HG02642 (cell line): ENCODE measurements around the gene CETP.
A peak's percentile ranks its signal among the peaks of the same experiment; 100 is the strongest.
"Not testable (repeated sequence)": the region's sequence is repeated elsewhere in the genome, so short reads cannot be mapped to it uniquely, and the experiment has no call there.

ENCODE experiments used
- ATAC-seq: cut with Tn5 transposase; IDR thresholded peaks from one replicate; pipeline ENCODE4 v1.9.1; 2021; ENCODE audit warnings: mild to moderate bottlenecking; ENCODE audit not compliant: unreplicated experiment, poor library complexity

Gene CETP

DNA sequence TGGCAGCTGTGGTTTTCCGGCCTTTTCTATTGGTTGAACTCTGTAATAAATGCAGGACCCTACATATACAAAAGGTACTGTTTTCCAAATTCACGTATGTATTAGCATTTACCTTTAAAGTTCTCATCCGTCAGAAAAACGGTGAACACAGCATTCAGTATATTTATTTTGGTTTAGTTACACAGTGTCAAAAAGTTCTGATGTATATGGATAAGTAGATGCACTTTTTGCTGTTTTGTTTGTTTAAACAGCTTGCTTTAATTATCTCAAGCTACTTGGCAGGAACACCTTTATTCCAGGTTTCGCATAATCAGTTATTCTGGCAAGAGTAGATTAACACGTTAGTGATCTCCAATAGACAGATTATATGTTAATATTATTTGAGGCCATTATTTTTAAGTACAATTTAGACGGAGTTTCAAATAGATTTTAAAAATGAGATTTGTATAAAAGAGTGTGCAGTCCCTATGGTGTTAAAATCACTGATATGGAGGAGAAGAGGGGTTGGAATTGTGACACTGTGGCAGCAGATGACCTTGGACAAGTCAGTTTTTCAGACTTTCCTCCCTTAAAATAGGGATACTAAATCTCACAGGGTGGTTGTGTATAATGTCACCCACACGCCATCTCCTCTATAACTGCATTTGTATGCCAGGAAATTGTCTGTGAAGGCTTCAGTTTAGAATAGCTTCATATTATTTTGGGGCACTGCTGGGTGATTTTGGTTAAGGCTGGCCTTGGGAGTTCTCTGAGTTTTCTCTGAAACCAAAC, 27.7 kb upstream of the CETP start:
- no peak for ATAC-seq

DNA sequence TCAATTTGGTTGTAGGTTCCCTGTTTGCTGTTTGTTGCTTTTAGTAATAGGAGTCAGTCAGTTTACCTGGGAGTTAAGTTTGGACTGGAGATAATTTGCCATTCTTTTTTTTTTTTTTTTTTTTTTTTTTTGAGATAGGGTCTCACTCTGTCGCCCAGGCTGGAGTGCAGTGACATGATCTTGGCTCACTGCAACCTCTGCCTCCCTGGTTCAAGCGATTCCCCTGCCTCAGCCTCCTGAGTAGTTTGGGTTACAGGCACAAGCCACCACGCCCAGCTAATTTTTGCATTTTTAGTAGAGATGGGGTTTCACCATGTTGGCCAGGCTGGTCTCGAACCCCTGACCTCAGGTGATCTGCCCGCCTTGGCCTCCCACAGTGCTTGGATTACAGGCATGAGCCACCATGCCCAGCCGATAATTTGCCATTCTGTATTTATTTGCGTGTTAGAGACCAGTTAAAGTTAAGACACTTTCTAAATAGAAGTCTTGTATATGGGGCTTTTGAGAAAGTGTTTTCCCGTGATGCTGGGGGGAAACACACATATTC, 27.1 kb upstream of the CETP start:
- not testable (repeated sequence) for ATAC-seq

DNA sequence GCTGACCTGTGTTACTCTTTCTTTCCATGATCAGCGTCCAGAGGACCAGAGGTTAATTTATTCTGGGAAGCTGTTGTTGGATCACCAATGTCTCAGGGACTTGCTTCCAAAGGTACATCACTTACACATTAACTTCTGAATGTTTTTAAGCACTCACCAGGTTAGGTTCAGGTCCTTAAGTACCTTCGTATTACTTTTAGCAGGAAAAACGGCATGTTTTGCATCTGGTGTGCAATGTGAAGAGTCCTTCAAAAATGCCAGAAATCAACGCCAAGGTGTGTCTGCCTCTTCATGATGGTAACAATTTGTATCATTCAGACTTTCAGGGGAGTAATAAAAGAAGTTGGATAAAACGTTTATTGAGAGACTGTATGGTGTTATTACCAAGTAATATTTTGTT, 26.5 kb upstream of the CETP start:
- no peak for ATAC-seq

DNA sequence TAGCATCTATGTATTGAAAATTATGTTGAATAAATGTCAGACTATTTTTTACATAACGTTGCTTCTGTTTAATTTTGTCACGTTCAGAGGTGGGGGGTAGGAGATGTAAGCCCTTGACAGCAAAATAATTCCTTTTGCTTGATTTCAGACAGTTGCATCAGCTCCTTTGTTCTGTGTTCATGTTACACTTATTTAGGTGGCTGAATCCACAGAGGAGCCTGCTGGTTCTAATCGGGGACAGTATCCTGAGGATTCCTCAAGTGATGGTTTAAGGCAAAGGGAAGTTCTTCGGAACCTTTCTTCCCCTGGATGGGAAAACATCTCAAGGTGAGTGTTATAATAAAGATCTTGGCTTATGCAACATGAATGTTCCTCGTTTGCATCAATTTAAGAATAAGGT, 25.3 kb upstream of the CETP start:
- no peak for ATAC-seq

DNA sequence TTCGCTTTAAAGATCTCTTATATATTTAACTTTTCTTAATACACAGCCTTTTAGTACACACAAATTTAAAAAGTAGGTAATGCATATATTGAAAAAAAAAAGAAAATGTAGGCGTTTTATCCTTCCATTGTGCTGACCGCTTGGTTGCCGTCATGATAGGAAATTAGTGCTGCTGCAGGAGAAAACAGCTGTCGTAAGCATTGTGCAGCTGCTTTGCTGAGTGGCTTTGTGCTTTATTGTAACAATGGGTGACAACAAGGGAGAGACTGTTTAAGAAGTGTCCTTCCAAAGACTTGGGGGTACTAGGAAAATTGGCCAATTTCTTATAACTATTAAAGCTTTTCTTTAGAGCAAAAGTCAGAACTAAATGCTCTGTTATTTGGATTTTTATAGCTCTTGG, 24.8 kb upstream of the CETP start:
- ATAC-seq: no peak

DNA sequence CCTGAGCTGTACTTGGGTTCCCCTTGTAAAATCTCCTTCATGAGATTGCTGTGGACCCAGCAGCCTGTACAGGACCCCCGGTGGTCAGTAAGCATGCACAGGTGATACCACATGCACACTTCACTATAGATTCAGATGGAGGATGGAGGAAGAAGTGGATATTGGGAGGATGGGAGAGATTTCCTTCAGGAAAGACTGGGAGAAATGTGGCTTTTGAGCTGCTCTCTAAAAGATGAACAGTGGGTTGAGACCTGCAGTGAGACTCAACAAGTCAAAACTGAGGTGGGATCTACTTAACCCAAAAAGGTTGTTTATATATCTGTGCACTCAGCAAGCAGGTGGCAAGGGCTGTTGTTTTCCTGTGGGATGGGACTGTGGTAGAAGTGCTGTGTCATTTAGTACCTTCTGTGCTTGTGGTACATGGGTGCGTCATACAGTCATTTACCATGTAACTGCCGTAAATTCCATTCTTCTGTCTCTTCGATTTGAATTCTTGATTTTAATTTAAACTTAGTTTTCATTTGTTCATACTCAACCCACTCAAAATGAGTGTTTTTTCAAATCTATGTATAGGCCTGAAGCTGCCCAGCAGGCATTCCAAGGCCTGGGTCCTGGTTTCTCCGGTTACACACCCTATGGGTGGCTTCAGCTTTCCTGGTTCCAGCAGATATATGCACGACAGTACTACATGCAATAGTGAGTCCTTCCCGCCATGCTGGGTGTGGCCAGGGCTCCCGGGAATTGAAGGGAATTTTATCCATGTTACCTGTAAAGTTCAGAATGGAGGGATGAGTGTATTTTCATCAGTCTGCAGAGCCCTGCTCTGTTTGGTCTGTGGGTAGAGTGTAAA, 22.9 kb upstream of the CETP start:
- ATAC-seq: no peak

DNA sequence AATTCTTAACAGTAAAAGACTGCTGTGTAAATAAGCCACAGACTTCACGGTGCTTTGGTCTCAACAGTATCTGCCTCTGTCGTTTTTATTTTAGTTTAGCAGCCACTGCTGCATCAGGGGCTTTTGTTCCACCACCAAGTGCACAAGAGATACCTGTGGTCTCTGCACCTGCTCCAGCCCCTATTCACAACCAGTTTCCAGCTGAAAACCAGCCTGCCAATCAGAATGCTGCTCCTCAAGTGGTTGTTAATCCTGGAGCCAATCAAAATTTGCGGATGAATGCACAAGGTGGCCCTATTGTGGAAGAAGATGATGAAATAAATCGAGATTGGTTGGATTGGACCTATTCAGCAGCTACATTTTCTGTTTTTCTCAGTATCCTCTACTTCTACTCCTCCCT, 21.9 kb upstream of the CETP start:
- ATAC-seq: no peak

DNA sequence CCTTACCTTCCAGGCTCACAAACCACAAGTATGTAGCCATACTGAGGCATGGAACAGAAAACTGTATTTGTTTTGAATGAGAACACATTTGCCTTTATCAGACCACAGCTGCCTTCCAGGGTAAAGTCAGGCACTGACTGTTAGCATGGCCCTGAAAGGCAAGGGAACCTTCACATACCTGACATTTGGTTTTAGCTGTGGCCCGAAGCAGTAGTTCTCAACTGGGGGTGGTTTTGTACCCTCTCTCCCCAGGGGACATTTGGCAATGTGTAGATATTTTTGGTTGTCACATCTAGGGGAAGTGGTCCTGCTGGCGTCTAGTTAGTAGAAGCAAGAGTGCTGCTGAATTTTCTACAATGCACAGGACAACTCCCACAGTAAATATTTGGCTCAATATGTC, 20.7 kb upstream of the CETP start:
- ATAC-seq: no peak

DNA sequence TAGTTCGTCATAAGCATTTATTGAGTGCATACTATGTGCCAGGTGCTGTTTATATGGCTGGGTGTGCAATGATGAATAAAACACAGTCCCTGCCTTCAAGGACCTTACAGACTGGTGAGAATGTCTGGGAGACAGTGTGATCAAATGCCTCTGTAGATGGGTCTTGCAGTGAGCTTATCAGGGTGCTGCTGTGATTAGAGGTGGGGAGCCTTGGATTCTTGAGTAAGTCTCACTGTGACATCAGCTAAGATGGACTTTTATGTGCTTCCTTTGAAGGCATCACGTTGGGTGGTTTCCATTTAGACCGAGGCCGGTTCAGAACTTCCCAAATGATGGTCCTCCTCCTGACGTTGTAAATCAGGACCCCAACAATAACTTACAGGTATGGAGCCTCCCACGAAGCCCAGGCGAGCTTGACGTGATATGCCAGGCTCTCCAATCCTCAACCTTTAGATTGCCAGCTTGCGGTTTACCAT, 19.9 kb upstream of the CETP start:
- ATAC-seq: no peak

DNA sequence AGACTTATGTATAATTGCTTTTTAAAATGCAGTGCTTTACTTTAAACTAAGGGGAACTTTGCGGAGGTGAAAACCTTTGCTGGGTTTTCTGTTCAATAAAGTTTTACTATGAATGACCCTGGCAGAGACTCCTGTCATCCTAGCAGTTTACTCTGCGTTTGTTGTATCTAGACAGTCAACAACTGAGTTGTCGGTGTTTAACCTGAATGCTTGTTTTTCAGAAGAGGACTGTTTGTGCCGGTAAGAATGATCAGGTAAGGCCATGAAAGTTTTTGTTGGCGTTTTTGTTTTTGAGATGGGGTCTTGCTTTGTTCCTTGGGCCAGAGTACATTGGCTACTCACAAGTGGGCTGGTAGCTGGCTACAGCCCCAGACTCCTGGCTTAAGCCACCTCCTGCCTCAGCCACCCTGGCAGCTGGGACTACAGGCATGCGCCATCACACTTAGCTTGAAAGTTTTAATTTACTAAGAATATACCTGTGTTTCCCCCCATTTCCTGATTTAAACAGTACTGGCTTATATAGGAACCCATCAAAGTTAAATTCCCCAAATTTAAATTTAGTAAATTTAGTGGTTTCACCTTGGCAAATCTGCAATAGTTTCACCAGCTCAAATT, 17.9 kb upstream of the CETP start:
- no peak for ATAC-seq

DNA sequence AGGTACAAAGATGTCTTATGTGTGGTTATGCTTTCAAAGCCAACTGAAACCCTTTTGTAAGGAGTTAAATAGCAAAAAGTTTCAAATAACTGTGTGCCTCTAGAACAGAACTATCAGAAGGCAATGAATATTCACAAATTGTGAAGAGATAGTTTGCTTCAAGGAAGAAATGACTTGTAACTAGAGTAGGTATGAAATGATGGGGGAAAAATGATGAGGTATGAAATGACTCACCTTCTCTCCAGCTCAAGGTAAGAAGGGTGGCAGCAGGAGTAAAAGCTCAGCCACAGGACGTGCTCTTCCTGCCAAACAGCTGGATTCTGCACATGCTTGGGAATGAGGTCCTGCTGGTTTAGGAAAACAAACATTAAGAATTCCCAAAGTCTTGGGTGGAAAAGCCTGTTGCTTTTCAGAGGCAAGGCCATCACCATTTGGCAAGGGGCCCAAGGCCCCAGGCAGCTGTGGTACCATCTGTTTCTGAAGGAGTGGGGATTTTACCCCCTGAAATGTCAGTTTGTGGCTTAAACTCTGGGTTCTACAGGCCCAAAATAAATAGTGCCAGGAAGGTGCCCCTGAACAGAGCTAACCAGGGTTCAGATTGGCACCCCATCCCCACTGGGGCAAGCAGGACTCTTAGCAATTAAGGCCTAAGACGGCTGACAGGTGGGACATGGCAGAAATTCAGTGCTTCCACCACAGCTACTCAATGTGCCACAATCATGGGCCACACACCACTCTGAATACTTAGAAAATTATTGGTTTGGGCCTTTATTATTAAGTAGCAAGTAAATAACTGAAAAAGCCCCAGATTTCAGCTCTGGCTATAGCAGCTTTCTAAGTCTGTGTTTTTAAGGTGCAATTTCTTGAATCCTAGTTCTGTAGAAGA, 16.6 kb upstream of the CETP start:
- ATAC-seq: peak; percentile 39

DNA sequence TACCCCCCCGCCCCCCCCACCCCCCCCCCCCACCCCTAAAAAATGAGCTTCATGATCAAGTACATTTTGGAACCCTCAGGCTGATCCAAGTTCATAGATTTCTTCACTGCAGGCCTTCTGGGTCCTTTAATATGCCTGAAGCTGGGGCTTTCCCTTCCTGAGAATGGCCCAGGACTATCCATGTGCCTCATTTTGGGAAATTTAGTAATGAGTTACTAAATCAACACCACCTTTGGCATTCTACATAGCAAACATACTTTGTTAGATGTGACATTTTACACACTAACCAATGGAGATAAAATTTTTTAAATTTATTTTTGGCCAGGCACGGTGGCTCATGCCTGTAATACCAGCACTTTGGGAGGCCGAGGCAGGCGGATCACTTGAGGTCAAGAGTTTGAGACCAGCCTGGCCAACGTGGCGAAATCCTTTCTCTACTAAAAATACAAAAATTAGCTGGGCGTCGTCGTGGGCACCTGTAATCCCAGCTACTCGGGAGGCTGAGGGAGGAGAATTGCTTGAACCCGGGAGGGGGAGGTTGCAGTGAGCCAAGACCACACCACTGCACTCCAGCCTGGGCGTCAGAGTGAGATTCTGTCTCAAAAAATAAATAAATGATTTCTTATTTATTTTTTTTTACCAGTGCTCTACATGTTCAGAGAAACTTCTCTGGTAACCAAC, 15.8 kb upstream of the CETP start:
- no peak for ATAC-seq

DNA sequence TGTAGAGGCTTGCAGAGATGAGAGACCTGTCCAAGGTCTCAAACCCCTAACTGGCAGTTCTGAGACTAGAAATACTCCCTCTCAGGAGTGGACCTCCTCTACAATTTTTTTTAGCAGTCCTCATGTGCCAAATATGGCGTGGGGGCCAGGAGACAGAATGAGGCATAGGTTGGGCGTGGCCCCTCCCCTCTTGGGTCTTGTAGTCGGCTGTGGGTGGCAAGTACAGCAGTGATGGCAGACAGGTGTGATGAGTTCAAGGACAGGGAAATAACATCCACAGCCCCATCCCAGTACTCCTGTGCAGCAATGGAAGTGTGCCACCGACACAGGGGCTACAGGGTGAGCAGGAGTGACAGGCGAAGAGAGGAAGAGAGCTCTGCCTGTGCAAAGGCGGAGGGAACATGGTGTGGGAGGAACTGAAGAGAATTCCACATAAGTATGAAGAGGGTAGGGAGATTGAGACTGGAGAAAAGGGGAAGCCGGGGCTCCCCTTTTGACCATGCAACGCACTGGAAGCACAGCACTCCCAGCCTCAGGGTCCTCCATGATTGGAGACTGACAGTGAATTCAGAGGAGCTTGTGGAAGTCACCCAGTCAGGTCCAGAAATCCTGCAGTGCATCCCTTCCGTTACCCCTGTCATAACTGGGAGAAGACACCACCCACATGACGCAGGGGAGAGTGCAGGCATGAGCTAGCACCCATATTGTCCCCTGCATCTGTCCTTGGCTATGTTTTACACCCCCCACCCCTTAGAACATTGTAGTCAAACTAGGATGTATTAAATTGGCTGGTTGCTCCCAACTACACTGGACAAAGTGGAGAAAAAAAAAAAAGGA, 14.8 kb upstream of the CETP start:
- ATAC-seq: no peak

DNA sequence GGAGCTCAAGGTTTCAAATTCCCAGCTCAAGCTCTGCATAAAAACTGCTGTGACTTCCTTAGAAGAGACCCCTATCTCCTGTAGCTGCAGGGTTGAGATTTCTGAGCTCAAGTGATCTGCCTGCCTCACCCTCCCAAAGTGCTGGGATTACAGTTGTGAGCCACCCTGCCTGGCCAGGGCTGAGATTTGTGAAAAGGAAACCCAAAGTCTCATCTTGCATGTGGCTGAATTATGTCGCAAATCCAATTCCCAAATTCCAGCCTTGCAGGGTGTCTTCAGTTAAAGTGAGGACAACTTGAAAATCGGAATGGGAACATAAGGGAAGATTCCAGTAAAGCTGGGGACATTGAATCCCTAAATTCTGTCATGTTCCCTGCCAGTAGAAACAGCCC, 14.2 kb upstream of the CETP start:
- no peak for ATAC-seq

DNA sequence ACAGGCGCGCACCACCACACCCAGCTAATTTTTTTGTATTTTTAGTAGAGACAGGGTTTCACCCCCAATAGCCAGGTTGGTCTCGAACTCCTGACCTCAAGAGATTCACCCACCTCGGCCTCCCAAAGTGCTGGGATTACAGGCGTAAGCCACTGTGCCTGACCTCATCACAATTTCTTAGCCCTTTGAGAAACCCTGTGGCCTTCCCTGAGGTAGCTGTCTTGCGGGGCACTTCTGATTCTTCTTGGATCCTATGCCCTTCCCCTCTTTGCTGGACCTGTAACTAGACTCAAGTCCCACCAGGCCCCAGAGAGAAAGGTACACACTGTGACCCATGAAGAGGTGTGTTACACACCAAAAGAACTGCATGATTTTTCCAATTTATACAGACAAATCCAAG, 13.5 kb upstream of the CETP start:
- no peak for ATAC-seq

DNA sequence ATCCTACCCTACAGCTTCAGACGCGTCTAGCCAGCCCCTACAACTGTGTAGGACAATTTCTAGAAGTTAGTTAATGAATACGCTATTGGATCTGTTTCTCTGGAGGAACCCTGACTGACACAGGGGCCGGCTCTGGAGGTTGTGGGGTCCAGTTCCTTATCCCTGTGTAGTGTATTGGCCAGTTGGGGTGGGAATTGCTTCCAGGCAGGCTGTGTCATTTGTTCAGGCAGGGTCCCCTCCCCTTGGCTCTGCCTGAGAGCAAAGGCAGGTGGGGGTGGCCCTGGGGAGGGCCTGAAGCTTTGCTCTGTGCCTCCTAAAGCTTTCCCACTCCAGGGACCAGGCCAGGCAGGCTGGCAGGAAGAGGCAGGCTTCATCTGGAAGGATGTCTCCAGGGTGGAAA, 11.7 kb upstream of the CETP start:
- ATAC-seq: no peak

DNA sequence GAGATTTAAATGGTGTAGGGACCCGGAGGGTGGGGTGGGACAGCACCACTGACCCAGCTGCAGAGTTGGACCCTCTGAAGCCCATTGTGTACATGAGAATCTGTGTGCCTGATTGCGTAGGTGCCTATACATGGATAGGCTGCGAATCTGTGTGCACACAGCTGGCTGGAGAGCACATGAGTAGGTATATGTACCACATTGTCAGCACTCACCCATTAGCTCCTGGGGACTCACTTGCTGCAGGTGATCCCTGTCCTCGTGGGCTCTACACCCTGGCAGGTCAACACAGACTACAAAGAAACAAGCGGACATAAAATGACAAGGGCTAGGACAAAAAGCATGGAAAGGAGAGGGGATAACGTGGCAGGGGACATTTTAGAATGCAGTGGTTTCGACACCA, 11.3 kb upstream of the CETP start:
- no peak for ATAC-seq

DNA sequence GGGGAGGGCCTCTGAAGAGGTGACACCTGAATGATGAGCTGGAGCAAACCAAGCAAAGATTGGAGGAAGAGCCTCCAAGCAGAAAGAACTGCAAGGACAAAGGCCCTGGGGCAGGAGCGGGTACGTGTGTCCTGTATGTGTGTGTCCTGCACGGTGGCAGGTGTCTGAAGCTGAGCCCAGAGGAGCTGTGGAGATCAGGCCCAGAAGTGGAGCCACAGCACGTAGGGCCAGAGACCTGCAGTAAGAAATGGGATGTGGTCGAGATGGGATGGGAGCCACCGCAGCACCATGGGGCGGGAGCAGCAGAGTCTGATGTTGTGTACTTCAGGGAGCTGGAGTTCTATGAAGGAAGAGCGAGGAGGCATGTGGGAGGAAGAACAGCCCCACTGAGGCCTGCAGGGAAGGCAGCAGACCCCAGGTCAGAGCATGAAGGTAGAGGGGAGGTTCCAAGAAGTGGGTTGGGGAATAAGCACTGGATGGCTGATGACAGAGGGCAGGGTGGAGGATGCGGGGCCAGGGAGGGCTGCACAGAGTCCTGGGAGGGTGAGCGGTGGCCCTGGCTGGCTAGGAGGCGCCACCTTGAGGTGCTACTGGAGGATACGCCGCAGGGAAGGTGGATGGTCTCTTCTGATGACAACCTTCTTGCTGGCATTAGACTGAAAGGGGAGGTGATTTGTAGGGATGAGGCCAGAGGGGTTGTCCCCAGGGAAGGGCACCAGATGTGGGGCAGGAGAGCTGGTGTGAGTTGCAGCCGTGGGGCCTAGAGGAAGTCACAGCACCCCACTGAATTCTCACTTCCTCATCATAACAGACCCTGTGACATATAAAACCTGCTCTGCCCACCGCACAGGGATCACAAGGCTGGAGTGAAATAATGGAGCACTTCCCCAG, 10.6 kb upstream of the CETP start:
- peak; percentile 59 for ATAC-seq
